HCT116 (cell line): ENCODE measurements around the gene TCF7L2.

Source experiments
- CEBPB ChIP-seq: IDR thresholded peaks from 2 replicates; pipeline ENCODE4 v1.6.1; 2012; ENCODE audit warnings: low read depth
- EZH2phosphoT487 ChIP-seq: fragments of 200-600 bp; IDR thresholded peaks from 2 replicates; pipeline ENCODE4 v1.6.1; 2018; ENCODE audit warnings: antibody characterized with exemption, borderline replicate concordance
- POLR2AphosphoS5 ChIP-seq: IDR thresholded peaks from 2 replicates; pipeline ENCODE4 v1.6.1; 2011; ENCODE audit warnings: mild to moderate bottlenecking, low read depth, low read length, moderate library complexity
- RAD21 ChIP-seq: IDR thresholded peaks from 2 replicates; pipeline ENCODE4 v1.6.1; 2012; ENCODE audit warnings: low read depth, mild to moderate bottlenecking
- SP1 ChIP-seq: IDR thresholded peaks from 2 replicates; pipeline ENCODE4 v1.6.1; 2012; ENCODE audit warnings: low read depth
- YY1 ChIP-seq: IDR thresholded peaks from 2 replicates; pipeline ENCODE4 v1.6.1; 2011; ENCODE audit warnings: low read length, low read depth, moderate library complexity, mild to moderate bottlenecking; ENCODE audit not compliant: insufficient replicate concordance; ENCODE audit errors: extremely low read depth
- TF ChIP-seq, protein P1 (sequence below), 3 experiments: fragments of 200-600 bp in 1 of 3; sonication (generic) in 1 of 3; IDR thresholded peaks in 2 of 3; conservative IDR thresholded peaks in 1 of 3; 2 replicates each; pipeline ENCODE4 v1.5.1; 2012 to 2017; ENCODE audit warnings: low read depth in 2 of 3, low read length in 2 of 3, antibody characterized with exemption in 1 of 3, borderline replicate concordance in 1 of 3, control low read depth in 1 of 3, mild to moderate bottlenecking in 1 of 3, mixed read lengths in 1 of 3, mixed run types in 1 of 3, moderate library complexity in 1 of 3; ENCODE audit not compliant: insufficient read depth in 1 of 3
- TF ChIP-seq, protein P2 (sequence below): IDR thresholded peaks from 2 replicates; pipeline ENCODE4 v1.6.1; 2011; ENCODE audit warnings: mild to moderate bottlenecking, low read length, moderate library complexity; ENCODE audit not compliant: insufficient replicate concordance; ENCODE audit errors: extremely low read depth

DNA sequence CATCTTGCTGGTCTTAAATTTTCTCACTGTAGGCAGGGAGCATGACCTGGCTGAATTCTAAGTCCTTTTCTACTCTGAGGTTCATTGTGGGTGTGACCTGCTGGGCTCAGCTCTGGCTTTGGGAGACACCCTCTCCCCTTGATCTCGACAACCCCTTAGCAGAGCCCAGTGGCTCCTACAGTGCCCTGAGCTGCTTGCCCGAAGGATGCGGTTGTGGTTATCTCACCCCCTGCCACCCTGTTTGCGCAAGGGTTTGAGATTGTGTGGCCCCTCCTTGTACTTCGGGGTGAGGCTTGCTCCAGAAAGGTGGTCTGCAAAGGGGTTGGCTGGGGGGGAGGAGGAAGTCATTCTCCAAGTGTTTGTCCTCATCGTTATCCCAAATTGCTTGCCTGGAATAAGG is 55.3 kb downstream of the TCF7L2 start:
- TF ChIP-seq, protein P1, sequence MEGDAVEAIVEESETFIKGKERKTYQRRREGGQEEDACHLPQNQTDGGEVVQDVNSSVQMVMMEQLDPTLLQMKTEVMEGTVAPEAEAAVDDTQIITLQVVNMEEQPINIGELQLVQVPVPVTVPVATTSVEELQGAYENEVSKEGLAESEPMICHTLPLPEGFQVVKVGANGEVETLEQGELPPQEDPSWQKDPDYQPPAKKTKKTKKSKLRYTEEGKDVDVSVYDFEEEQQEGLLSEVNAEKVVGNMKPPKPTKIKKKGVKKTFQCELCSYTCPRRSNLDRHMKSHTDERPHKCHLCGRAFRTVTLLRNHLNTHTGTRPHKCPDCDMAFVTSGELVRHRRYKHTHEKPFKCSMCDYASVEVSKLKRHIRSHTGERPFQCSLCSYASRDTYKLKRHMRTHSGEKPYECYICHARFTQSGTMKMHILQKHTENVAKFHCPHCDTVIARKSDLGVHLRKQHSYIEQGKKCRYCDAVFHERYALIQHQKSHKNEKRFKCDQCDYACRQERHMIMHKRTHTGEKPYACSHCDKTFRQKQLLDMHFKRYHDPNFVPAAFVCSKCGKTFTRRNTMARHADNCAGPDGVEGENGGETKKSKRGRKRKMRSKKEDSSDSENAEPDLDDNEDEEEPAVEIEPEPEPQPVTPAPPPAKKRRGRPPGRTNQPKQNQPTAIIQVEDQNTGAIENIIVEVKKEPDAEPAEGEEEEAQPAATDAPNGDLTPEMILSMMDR (IDR thresholded peaks at IDR 0.05 in 2 of 3, conservative IDR thresholded peaks at IDR 0.05 in 1 of 3; ENCODE audit: borderline replicate concordance in 1 of 3, insufficient read depth in 1 of 3, low read depth in 2 of 3, low read length in 2 of 3) = no peak
- TF ChIP-seq SP1 (no peak), EZH2phosphoT487 (no peak), YY1 (no peak), CEBPB (no peak), RAD21 (no peak), POLR2AphosphoS5 (no peak)
- TF ChIP-seq, protein P2, sequence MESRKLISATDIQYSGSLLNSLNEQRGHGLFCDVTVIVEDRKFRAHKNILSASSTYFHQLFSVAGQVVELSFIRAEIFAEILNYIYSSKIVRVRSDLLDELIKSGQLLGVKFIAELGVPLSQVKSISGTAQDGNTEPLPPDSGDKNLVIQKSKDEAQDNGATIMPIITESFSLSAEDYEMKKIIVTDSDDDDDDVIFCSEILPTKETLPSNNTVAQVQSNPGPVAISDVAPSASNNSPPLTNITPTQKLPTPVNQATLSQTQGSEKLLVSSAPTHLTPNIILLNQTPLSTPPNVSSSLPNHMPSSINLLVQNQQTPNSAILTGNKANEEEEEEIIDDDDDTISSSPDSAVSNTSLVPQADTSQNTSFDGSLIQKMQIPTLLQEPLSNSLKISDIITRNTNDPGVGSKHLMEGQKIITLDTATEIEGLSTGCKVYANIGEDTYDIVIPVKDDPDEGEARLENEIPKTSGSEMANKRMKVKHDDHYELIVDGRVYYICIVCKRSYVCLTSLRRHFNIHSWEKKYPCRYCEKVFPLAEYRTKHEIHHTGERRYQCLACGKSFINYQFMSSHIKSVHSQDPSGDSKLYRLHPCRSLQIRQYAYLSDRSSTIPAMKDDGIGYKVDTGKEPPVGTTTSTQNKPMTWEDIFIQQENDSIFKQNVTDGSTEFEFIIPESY = no peak
